ENCODE results near the gene MRPS34.

GRCh38 chr16:1731603-1732002 lies 41.3 kb downstream of the MRPS34 start:
- no peak for TF ChIP-seq CTCF (IDR thresholded peaks at IDR 0.05)
- TF ChIP-seq POLR2A (IDR thresholded peaks at IDR 0.05): no peak
- no peak for TF ChIP-seq POLR2AphosphoS5 (IDR thresholded peaks at IDR 0.05)
- no peak for TF ChIP-seq EP300 (IDR thresholded peaks at IDR 0.05; ENCODE audit: low read depth)

All from transverse colon (tissue), 4 donors.